Body of pancreas (tissue), 4 donors: ENCODE measurements around the gene THBS2. TPM values are rescaled to one million over a fixed set of nuclear protein-coding genes. Genes with fewer than 3 reads are reported as not detected.

ENCODE experiments used
- ATAC-seq: fragments of 150-250 bp; one replicate; pipeline ENCODE4 v1.9.1; 2016
- DNase-seq, 4 donors: peaks; one replicate each; pipeline ENCODE4 v3.0.0-alpha.2; 2019
- H3K27ac ChIP-seq, 4 donors: fragments of 200-600 bp; sonication (generic); 1 replicate in 3 of 4; 2 replicates in 1 of 4; pipeline versions ENCODE4 v1.5.1 to v1.6.1; 2016 to 2019; ENCODE audit warnings: mild to moderate bottlenecking in 1 of 4, mixed read lengths in 1 of 4, moderate library complexity in 1 of 4
- H3K27me3 ChIP-seq, 2 donors: fragments of 200-600 bp; sonication (generic); one replicate each; pipeline ENCODE4 v1.6.0; 2016; ENCODE audit warnings: mild to moderate bottlenecking in 1 of 2
- H3K36me3 ChIP-seq, 2 donors: fragments of 200-600 bp; sonication (generic); replicated peaks in 1 of 2; 2 replicates each; pipeline ENCODE4 v1.5.1; 2016; ENCODE audit warnings: low read depth in 2 of 2; ENCODE audit not compliant: insufficient read depth in 1 of 2
- H3K4me1 ChIP-seq: fragments of 200-600 bp; sonication (generic); one replicate; pipeline ENCODE4 v1.6.0; 2016
- H3K4me3 ChIP-seq, 2 donors: fragments of 200-600 bp; sonication (generic); 1 replicate in 1 of 2; 2 replicates in 1 of 2; pipeline ENCODE4 v1.5.1; 2016 to 2019
- H3K9me3 ChIP-seq, 3 donors: fragments of 200-600 bp; sonication (generic); 1 replicate in 2 of 3; 2 replicates in 1 of 3; pipeline ENCODE4 v1.5.1; 2016
- CTCF ChIP-seq, 7 experiments: fragments of 450-650 bp in 4 of 7; fragments of 200-600 bp in 3 of 7; sonication (generic) in 3 of 7; IDR thresholded peaks; one replicate each; pipeline ENCODE4 v1.5.1; 2016 to 2019; ENCODE audit warnings: antibody characterized with exemption in 7 of 7
- POLR2A ChIP-seq, 3 donors: fragments of 450-650 bp; IDR thresholded peaks; one replicate each; pipeline ENCODE4 v1.6.1; 2016; ENCODE audit warnings: antibody characterized with exemption in 3 of 3, mild to moderate bottlenecking in 2 of 3
- WGBS, 2 donors: methylation state at CpG; one replicate each; pipeline ENCODE4 v1.1.5; 2017; 5-methylcytosine and 5-hydroxymethylcytosine counted together
- intact Hi-C: fragments of 100-400 bp; cut with DNase I; formaldehyde crosslinking; loops from one replicate; pipeline ENCODE4 v1.15.1; 2023
- total RNA-seq, 2 donors: library from RNA; depleted of rRNA; stranded (reverse); fragments of >200 nt; gene quantifications; one replicate each; pipeline ENCODE4 v1.1.0, GENCODE V29; 2016

Gene THBS2
- total RNA-seq, 2 donors from 2014 or later: 8.9 to 9.6 TPM

DNA sequence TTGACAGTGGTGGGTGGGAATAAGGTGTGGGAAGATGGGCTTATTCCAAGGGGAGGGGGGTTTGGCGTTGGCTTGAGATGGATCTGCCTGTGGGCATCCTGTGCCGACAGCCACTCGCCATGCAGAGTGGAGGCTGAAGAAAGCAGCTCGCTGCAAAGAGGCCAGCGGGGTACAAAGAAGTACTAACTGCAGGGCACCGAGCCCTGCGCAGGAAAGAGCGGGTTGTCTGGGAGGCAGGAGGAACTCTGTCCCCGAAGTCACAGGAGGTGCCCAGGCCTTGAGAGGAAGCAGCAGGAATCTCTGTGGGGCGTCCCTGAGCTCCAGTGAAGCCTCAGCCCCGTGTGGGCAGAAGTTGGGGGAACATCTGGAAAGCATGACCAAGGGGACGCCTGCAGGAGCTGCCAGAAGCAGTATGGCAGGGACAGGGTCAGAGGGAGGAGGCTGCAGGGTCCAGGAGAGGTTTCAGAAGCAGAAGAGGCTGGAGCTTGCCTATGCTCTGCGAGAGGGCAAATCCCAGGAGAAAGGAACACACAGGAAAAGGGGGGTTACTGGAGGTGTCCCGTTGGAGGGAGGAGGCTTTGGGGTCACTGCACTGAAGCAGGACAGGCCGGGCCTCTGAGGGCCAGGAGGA lies 77.2 kb downstream of the THBS2 start:
- no peak for ATAC-seq
- H3K4me1 ChIP-seq: no peaks in the 10 kb centered on the region
- H3K9me3 ChIP-seq: no peaks in the 10 kb centered on the region
- H3K4me3 ChIP-seq: no peak overlapping the region
- TF ChIP-seq POLR2A (IDR thresholded peaks at IDR 0.05) (no peak), CTCF (IDR thresholded peaks at IDR 0.05) (no peak)
- no peak overlapping the region for H3K27ac ChIP-seq
- DNase-seq: no peak
- no peaks in the 10 kb centered on the region for H3K36me3 ChIP-seq
- H3K27me3 ChIP-seq: no peaks in the 10 kb centered on the region
- intact Hi-C loops: no loop called here
- WGBS, 2 donors: 66 to 80% methylated on average over 13 to 15 of the region's 15 CpGs

DNA sequence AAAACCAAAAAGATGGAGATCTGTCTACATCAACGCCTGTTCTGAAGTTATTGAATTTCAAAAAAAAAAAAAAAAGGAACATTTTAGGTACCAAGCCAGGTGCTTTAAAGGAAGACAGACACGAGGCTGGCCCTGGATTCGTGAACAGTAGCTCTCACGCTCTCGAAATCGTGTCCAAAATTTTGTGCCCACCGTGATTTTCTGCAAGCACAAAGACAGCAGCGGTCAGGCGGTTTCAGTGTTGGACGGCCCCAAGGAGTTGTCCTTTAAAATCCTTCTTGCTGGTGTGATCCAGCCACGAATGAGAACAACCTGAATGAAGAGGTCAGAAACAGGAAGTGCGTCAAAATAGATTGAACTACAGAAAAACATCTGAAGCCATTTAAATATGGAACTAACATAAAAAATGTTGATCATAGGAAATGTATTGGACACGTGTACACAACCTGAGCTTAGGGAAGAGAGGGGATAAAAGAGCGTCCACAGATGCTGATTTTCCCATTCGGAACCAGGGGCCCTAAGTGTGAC lies 78.2 kb downstream of the THBS2 start:
- Histone ChIP-seq H3K4me1 (no peaks in the 10 kb centered on the region), H3K27ac (no peak overlapping the region), H3K27me3 (no peaks in the 10 kb centered on the region), H3K9me3 (no peaks in the 10 kb centered on the region), H3K4me3 (no peak overlapping the region), H3K36me3 (no peaks in the 10 kb centered on the region)
- no peak for ATAC-seq
- WGBS, 2 donors: 73 to 77% methylated on average over 15 of the region's 15 CpGs
- DNase-seq: no peak
- TF ChIP-seq POLR2A (IDR thresholded peaks at IDR 0.05) (no peak), CTCF (IDR thresholded peaks at IDR 0.05) (no peak)
- intact Hi-C loops: no loop called here

DNA sequence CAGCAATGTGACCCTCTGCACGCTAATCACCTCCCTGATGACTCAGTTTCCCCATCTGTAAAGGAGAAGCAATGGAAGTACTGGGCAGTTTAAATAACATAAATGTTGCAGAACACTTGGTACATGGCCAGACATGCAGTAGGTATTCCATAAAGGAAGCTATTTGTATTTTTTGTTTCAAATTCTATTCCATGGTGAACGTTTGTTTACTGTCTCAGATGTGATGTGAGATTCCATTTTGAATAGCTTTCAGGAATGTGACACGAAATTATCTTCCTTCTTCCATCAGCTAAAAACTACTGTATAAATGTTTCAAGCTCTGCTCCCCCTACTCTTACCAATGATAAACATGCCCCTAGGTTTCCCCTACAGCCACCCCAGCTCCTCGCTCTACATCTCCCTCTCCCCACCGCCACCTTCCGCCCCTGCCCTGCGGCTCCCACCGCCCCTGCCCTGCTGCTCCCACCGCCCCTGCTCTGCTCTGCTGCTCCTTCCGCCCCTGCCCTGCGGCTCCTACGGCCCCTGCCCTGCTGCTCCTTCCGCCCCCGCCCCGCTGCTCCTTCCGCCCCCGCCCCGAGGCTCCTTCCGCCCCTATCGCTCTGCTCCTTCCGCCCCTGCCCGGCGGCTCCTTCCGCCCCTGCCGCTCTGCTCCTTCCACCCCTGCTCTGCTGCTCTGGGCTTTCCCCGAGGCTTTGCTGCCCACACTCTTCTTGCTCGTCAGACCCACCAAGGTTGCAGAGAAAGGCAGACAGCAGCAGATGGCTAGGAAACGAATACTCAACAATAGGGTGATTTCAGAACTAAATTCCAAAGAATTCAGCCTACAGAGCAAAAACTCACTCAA lies 78.9 kb downstream of the THBS2 start:
- H3K4me1 ChIP-seq: no peaks in the 10 kb centered on the region
- H3K36me3 ChIP-seq: no peaks in the 10 kb centered on the region
- intact Hi-C loops: no loop called here
- no peaks in the 10 kb centered on the region for H3K27me3 ChIP-seq
- ATAC-seq: no peak
- 66 to 75% methylated on average over 17 to 24 of the region's 28 CpGs for WGBS, 2 donors
- no peak overlapping the region for H3K4me3 ChIP-seq
- DNase-seq: no peak
- TF ChIP-seq CTCF (IDR thresholded peaks at IDR 0.05) (no peak), POLR2A (IDR thresholded peaks at IDR 0.05) (no peak)
- no peak overlapping the region for H3K27ac ChIP-seq
- H3K9me3 ChIP-seq: no peaks in the 10 kb centered on the region

GRCh38 chr6:169173532-169174268 lies 79.9 kb downstream of the THBS2 start:
- DNase-seq (no peak), ATAC-seq (no peak)
- 81 to 85% methylated on average over 25 of the region's 25 CpGs for WGBS, 2 donors
- no peaks in the 10 kb centered on the region for H3K9me3 ChIP-seq
- TF ChIP-seq CTCF (IDR thresholded peaks at IDR 0.05) (no peak), POLR2A (IDR thresholded peaks at IDR 0.05) (no peak)
- no peak overlapping the region for H3K27ac ChIP-seq
- H3K4me3 ChIP-seq: no peak overlapping the region
- H3K27me3 ChIP-seq: no peaks in the 10 kb centered on the region
- no peaks in the 10 kb centered on the region for H3K36me3 ChIP-seq
- H3K4me1 ChIP-seq: no peaks in the 10 kb centered on the region
- intact Hi-C loops: no loop called here
